K562 (cell line): ENCODE data around the gene TRIM25. TPM values are rescaled to one million over a fixed set of nuclear protein-coding genes. Genes with fewer than 3 reads are reported as not detected.

Source experiments
- CCNT2 ChIP-seq: IDR thresholded peaks from 2 replicates; pipeline ENCODE4 v1.6.1; 2011; ENCODE audit warnings: borderline replicate concordance, low read depth, mild to moderate bottlenecking, moderate library complexity, mixed read lengths, low read length; ENCODE audit not compliant: insufficient read length; ENCODE audit errors: extremely low read depth
- E2F5 ChIP-seq: sonication (generic); formaldehyde crosslinking; IDR thresholded peaks from 2 replicates; pipeline ENCODE4 v1.8.0; 2022; ENCODE audit warnings: mild to moderate bottlenecking, missing genetic modification reagents
- ERF ChIP-seq: fragments of 450-650 bp; formaldehyde crosslinking; IDR thresholded peaks from 2 replicates; pipeline ENCODE4 v1.4.0; 2020; ENCODE audit warnings: mild to moderate bottlenecking, mixed read lengths
- HCFC1 ChIP-seq: IDR thresholded peaks from 2 replicates; pipeline ENCODE4 v1.6.1; 2012; ENCODE audit warnings: low read depth, low read length, improper control_type of control experiment
- HMBOX1 ChIP-seq: sonication (generic); IDR thresholded peaks from 2 replicates; pipeline ENCODE4 v1.6.1; 2016
- HNRNPL ChIP-seq: fragments of 200-400 bp; formaldehyde crosslinking; IDR thresholded peaks from 2 replicates; pipeline ENCODE4 v1.6.1; 2017; ENCODE audit warnings: low read depth, mild to moderate bottlenecking, low read length
- IRF9 ChIP-seq: fragments of 450-650 bp; IDR thresholded peaks from 2 replicates; pipeline ENCODE4 v1.6.1; 2016; ENCODE audit warnings: missing biosample characterization, missing genetic modification characterization
- TGIF2 ChIP-seq: sonication (generic); formaldehyde crosslinking; IDR thresholded peaks from 2 replicates; pipeline ENCODE4 v1.8.1; 2022; ENCODE audit warnings: mild to moderate bottlenecking, missing genetic modification reagents, moderate library complexity
- THAP12 ChIP-seq: fragments of 250-450 bp; sonication (Bioruptor Pico); IDR thresholded peaks from 2 replicates; pipeline ENCODE4 v1.9.0; 2021; ENCODE audit warnings: mild to moderate bottlenecking, inconsistent platforms
- TRIM25 ChIP-seq: fragments of 450-650 bp; IDR thresholded peaks from 2 replicates; pipeline ENCODE4 v1.7.0; 2016; ENCODE audit warnings: borderline replicate concordance
- ZBTB11 ChIP-seq, 3 experiments: fragments of 200-800 bp in 1 of 3; fragments of 250-450 bp in 1 of 3; fragments of 450-650 bp in 1 of 3; sonication (Bioruptor Pico) in 1 of 3; sonication (Bioruptor generic) in 1 of 3; formaldehyde crosslinking in 1 of 3; IDR thresholded peaks; 2 replicates each; pipeline versions ENCODE4 v1.6.1 to v1.8.0; 2016 to 2022; ENCODE audit warnings: mild to moderate bottlenecking in 2 of 3, missing genetic modification characterization in 2 of 3, missing compliant biosample characterization in 1 of 3, moderate library complexity in 1 of 3
- polyA plus RNA-seq, 8 experiments: library from polyadenylated mRNA; depleted of rRNA in 4 of 8; stranded (reverse) in 5 of 8; unstranded in 3 of 8; fragments of >200 nt; fragmentation: Nextera tagmentation in 2 of 8; fragmentation: Illumina TruSeq in 1 of 8; extraction: Ambion mirVana in 2 of 8; extraction: Trizol in 1 of 8; gene quantifications; 2 replicates each; pipeline versions ENCODE4 v1.2.1 to v1.2.3, GENCODE V29; 2011 to 2014; ENCODE audit warnings: inconsistent platforms in 1 of 8, missing spikeins in 1 of 8
- total RNA-seq, 7 experiments: library from RNA; depleted of rRNA in 6 of 7; stranded (reverse); fragments of >200 nt in 6 of 7; fragmentation: Illumina TruSeq in 2 of 7; extraction: Trizol in 2 of 7; gene quantifications; 2 replicates each; pipeline versions ENCODE4 v1.2.1 to v1.2.3, GENCODE V29; 2011 to 2021; ENCODE audit warnings: low replicate concordance in 1 of 7

TRIM25 gene
- total and polyA plus RNA-seq, 9 of the 15 experiments (the other 6 are each of a cell fraction or from before 2014, with no cell fraction given) = 5.9 to 49.5 (median 24.5) TPM

- TF ChIP-seq E2F5 (CRISPR knock-in tag) (no peak), TRIM25 (no peak), HMBOX1 (no peak), THAP12 (peak; percentile 67; the same call in 1 of the 2 replicates), IRF9 (no peak), ZBTB11 (CRISPR knock-in tag; IDR thresholded peaks at IDR 0.05) (peak in 2 of 3 experiments; percentile 48 to 79; a peak in 3 of 6 replicates), HCFC1 (peak; percentile 64), CCNT2 (peak; percentile 47), ERF (no peak), TGIF2 (CRISPR knock-in tag) (no peak), HNRNPL (no peak)
Measured at GRCh38 chr17:56960596-56961538, 47.0 kb upstream of the TRIM25 start, which contains the start of gene COIL (continued).
